Prostate gland (tissue), 2 donors: Measurements from ENCODE around the gene SCYGR4.

Source experiments
- POLR2A ChIP-seq: fragments of 450-650 bp; IDR thresholded peaks from one replicate; pipeline ENCODE4 v1.6.1; 2016; ENCODE audit warnings: antibody characterized with exemption, mild to moderate bottlenecking
- POLR2AphosphoS5 ChIP-seq: sonication (generic); formaldehyde crosslinking; IDR thresholded peaks from one replicate; pipeline ENCODE4 v1.6.1; 2017; ENCODE audit warnings: antibody characterized with exemption
- TF ChIP-seq, protein P1 (sequence below), 4 experiments: fragments of 200-600 bp in 2 of 4; fragments of 450-650 bp in 2 of 4; sonication (generic) in 2 of 4; IDR thresholded peaks; 1 replicate in 3 of 4; 2 replicates in 1 of 4; pipeline ENCODE4 v1.5.1; 2016 to 2019; ENCODE audit warnings: antibody characterized with exemption in 4 of 4, mild to moderate bottlenecking in 2 of 4, moderate library complexity in 2 of 4

DNA sequence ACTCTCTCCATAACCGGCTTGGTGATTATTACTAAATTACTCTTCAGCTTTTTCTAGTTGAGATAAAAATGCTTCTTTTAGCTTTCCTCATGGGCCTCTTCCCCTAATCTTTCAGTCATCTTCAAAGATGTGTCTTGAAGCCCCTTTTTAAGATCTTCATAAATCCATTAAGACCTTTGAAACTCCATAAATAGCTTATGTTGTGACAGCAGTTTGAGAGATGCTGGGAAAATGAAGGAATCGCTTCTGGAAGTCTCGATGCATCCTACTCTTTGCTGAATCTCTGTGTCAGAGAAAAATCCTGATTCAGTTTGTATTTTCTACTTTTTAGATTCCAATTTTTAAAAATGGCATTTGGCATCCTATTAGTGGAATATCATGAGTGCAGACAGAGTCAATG lies 13.0 kb downstream of the SCYGR4 start:
- TF ChIP-seq, protein P1, sequence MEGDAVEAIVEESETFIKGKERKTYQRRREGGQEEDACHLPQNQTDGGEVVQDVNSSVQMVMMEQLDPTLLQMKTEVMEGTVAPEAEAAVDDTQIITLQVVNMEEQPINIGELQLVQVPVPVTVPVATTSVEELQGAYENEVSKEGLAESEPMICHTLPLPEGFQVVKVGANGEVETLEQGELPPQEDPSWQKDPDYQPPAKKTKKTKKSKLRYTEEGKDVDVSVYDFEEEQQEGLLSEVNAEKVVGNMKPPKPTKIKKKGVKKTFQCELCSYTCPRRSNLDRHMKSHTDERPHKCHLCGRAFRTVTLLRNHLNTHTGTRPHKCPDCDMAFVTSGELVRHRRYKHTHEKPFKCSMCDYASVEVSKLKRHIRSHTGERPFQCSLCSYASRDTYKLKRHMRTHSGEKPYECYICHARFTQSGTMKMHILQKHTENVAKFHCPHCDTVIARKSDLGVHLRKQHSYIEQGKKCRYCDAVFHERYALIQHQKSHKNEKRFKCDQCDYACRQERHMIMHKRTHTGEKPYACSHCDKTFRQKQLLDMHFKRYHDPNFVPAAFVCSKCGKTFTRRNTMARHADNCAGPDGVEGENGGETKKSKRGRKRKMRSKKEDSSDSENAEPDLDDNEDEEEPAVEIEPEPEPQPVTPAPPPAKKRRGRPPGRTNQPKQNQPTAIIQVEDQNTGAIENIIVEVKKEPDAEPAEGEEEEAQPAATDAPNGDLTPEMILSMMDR (IDR thresholded peaks at IDR 0.05), result no peak
- TF ChIP-seq POLR2A, result no peak
- no peak for TF ChIP-seq POLR2AphosphoS5
